Measurements from ENCODE around the gene NSF.
A peak's percentile ranks its signal among the peaks of the same experiment; 100 is the strongest.

The NSF gene

GRCh38 chr17:46776298-46777005 lies 186.0 kb downstream of the NSF start:
- intact Hi-C loops (cut with DNase I; ENCODE audit: low total_unique reads) = no loop called here
- H3K9me3 ChIP-seq = no peaks in the 10 kb centered on the region
- TF ChIP-seq CTCF (IDR thresholded peaks at IDR 0.05) = no peak
- H3K27me3 ChIP-seq = peaks cover 0 to 57% of the 10 kb centered on the region in 2 donors
- DNase-seq = no peak
- H3K36me3 ChIP-seq = no peaks in the 10 kb centered on the region
- H3K4me3 ChIP-seq = no peak overlapping the region
- peaks cover 0 to 8% (median 7%) of the 10 kb centered on the region in 4 donors for H3K4me1 ChIP-seq
- no peak overlapping the region for H3K27ac ChIP-seq

- H3K36me3 ChIP-seq = no peaks in the 10 kb centered on the region
- no peak overlapping the region for H3K4me3 ChIP-seq
- TF ChIP-seq CTCF (IDR thresholded peaks at IDR 0.05) = no peak
- DNase-seq = no peak
- no peak overlapping the region for H3K27ac ChIP-seq
- H3K9me3 ChIP-seq = no peaks in the 10 kb centered on the region
- intact Hi-C loops (cut with DNase I; ENCODE audit: low total_unique reads) = no loop called here
- no peaks in the 10 kb centered on the region for H3K4me1 ChIP-seq
- peaks cover 0 to 45% of the 10 kb centered on the region in 2 donors for H3K27me3 ChIP-seq
Observed at GRCh38 chr17:46777943-46778915, 187.8 kb downstream of the NSF start.

- Histone ChIP-seq H3K4me1 (no peaks in the 10 kb centered on the region), H3K4me3 (no peak overlapping the region), H3K27me3 (peaks cover 0 to 45% of the 10 kb centered on the region in 2 donors), H3K36me3 (no peaks in the 10 kb centered on the region), H3K9me3 (no peaks in the 10 kb centered on the region), H3K27ac (no peak overlapping the region)
- intact Hi-C loops (cut with DNase I; ENCODE audit: low total_unique reads) = no loop called here
- no peak for TF ChIP-seq CTCF (IDR thresholded peaks at IDR 0.05)
- no peak for DNase-seq
Observed at GRCh38 chr17:46780003-46780373, 189.5 kb downstream of the NSF start.

GRCh38 chr17:46782250-46782953 lies 191.9 kb downstream of the NSF start:
- Histone ChIP-seq H3K4me3 (no peak overlapping the region), H3K4me1 (no peaks in the 10 kb centered on the region), H3K27me3 (peaks cover 0 to 35% of the 10 kb centered on the region in 2 donors), H3K36me3 (no peaks in the 10 kb centered on the region), H3K9me3 (no peaks in the 10 kb centered on the region), H3K27ac (no peak overlapping the region)
- peak in 1 of 2 experiments; percentile 14 for TF ChIP-seq CTCF (IDR thresholded peaks at IDR 0.05)
- no peak for DNase-seq
- intact Hi-C loops (cut with DNase I; ENCODE audit: low total_unique reads) = no loop called here

GRCh38 chr17:46783031-46783593 lies 192.6 kb downstream of the NSF start:
- TF ChIP-seq CTCF (IDR thresholded peaks at IDR 0.05) = no peak
- no peaks in the 10 kb centered on the region for H3K9me3 ChIP-seq
- no peaks in the 10 kb centered on the region for H3K36me3 ChIP-seq
- H3K27ac ChIP-seq = no peak overlapping the region
- H3K4me1 ChIP-seq = no peaks in the 10 kb centered on the region
- no peak for DNase-seq
- H3K4me3 ChIP-seq = no peak overlapping the region
- H3K27me3 ChIP-seq = peaks cover 0 to 29% of the 10 kb centered on the region in 2 donors
- intact Hi-C loops (cut with DNase I; ENCODE audit: low total_unique reads) = no loop called here
